H1 (cell line): ENCODE measurements around the gene RBP3. TPM values are rescaled to one million over a fixed set of nuclear protein-coding genes. Genes with fewer than 3 reads are reported as not detected.

ENCODE experiments used
- CTCF ChIA-PET: fragments of 300-600 bp; sonication (Branson Sonifier 250); formaldehyde crosslinking; loops from one replicate; lab custom pipeline; 2021; ENCODE audit not compliant: partially characterized antibody; lab: Charles Lee
- POLR2A ChIA-PET: fragments of 300-600 bp; sonication (Branson Sonifier 250); formaldehyde crosslinking; loops from one replicate; lab custom pipeline; 2021; ENCODE audit warnings: inconsistent platforms; ENCODE audit not compliant: partially characterized antibody; lab: Charles Lee
- DNase-seq, 2 experiments: peaks; one replicate each; pipeline versions ENCODE4 v3.0.0 to v3.0.0-alpha.2; 2010 to 2022; ENCODE audit warnings: low spot score in 2 of 2, low read depth in 1 of 2, mixed read lengths in 1 of 2
- FAIRE-seq: peaks from 2 replicates; lab custom pipeline; 2011; peaks lifted over from hg19 to GRCh38; lab: Jason Lieb, UNC
- H2AFZ ChIP-seq: 2 replicates; pipeline ENCODE4 v1.8.1; 2012; ENCODE audit warnings: low read length, inconsistent platforms
- H2AK5ac ChIP-seq: 2 replicates; pipeline ENCODE4 v1.6.1; 2013; ENCODE audit warnings: low read depth, low read length
- H2BK120ac ChIP-seq: replicated peaks from 2 replicates; pipeline ENCODE3; 2013; ENCODE audit warnings: low read depth, low read length, inconsistent platforms
- H2BK12ac ChIP-seq: 2 replicates; pipeline ENCODE4 v1.6.1; 2013; ENCODE audit warnings: low read depth, low read length
- H2BK15ac ChIP-seq: 2 replicates; pipeline ENCODE4 v1.6.1; 2013; ENCODE audit warnings: low read length
- H2BK20ac ChIP-seq: 2 replicates; pipeline ENCODE4 v1.6.1; 2013; ENCODE audit warnings: low read length
- H2BK5ac ChIP-seq: 2 replicates; pipeline ENCODE4 v1.6.1; 2013; ENCODE audit warnings: low read depth, low read length
- H3K14ac ChIP-seq: 2 replicates; pipeline ENCODE4 v1.6.1; 2013; ENCODE audit warnings: inconsistent platforms; ENCODE audit not compliant: insufficient read length
- H3K18ac ChIP-seq: 2 replicates; pipeline ENCODE4 v1.6.1; 2013; ENCODE audit warnings: low read length; ENCODE audit errors: extremely low read depth
- H3K23ac ChIP-seq: 2 replicates; pipeline ENCODE4 v1.6.1; 2013; ENCODE audit warnings: inconsistent platforms; ENCODE audit not compliant: insufficient read length
- H3K23me2 ChIP-seq: 2 replicates; pipeline ENCODE4 v1.6.1; 2013; ENCODE audit warnings: low read depth, low read length
- H3K27ac ChIP-seq: 2 replicates; pipeline ENCODE4 v1.6.1; 2011; ENCODE audit warnings: low read depth, low read length, inconsistent platforms
- H3K27me3 ChIP-seq, 4 experiments: replicated peaks in 1 of 4; 1 replicate in 1 of 4; 2 replicates in 3 of 4; pipeline versions ENCODE4 v1.6.1 to v1.8.1; 2011 to 2013; ENCODE audit warnings: low read length in 3 of 4, mild to moderate bottlenecking in 3 of 4, inconsistent platforms in 2 of 4, mixed read lengths in 2 of 4, moderate library complexity in 1 of 4; ENCODE audit not compliant: control insufficient read depth in 3 of 4, insufficient read depth in 3 of 4; ENCODE audit errors: extremely low read depth in 1 of 4
- H3K36me3 ChIP-seq, 4 experiments: 2 replicates each; pipeline versions ENCODE4 v1.6.1 to v1.8.1; 2011 to 2013; ENCODE audit warnings: mild to moderate bottlenecking in 4 of 4, low read length in 3 of 4, moderate library complexity in 2 of 4, control low read depth in 1 of 4, inconsistent platforms in 1 of 4; ENCODE audit not compliant: insufficient read depth in 4 of 4, control insufficient read depth in 2 of 4
- H3K4ac ChIP-seq: replicated peaks from 2 replicates; pipeline ENCODE3; 2013; ENCODE audit warnings: low read length, low read depth, mixed read lengths, inconsistent platforms; ENCODE audit not compliant: insufficient read length
- H3K4me1 ChIP-seq, 4 experiments: replicated peaks in 1 of 4; 1 replicate in 1 of 4; 2 replicates in 3 of 4; pipeline versions ENCODE4 v1.6.1 to v1.8.1; 2011 to 2013; ENCODE audit warnings: low read length in 3 of 4, inconsistent platforms in 2 of 4, mixed read lengths in 1 of 4; ENCODE audit not compliant: insufficient read depth in 4 of 4, control insufficient read depth in 3 of 4
- H3K4me2 ChIP-seq, 2 experiments: 2 replicates each; pipeline versions ENCODE4 v1.6.1 to v1.8.1; 2011 to 2013; ENCODE audit warnings: low read depth in 2 of 2, low read length in 2 of 2, control low read depth in 1 of 2, inconsistent platforms in 1 of 2, mild to moderate bottlenecking in 1 of 2; ENCODE audit not compliant: insufficient read depth in 1 of 2
- H3K4me3 ChIP-seq, 4 experiments: fragments of 200-600, 300-600 bp in 1 of 4; sonication (generic), shearing (Covaris generic), sonication (Bioruptor Twin) in 1 of 4; 2 replicates each; pipeline versions ENCODE4 v1.5.1 to v1.8.1; 2011 to 2016; ENCODE audit warnings: low read length in 4 of 4, low read depth in 3 of 4, control low read depth in 2 of 4, inconsistent platforms in 2 of 4, mild to moderate bottlenecking in 2 of 4, mixed read lengths in 1 of 4, moderate library complexity in 1 of 4; ENCODE audit not compliant: insufficient read depth in 2 of 4; ENCODE audit errors: extremely low read depth in 1 of 4
- H3K56ac ChIP-seq: replicated peaks from 2 replicates; pipeline ENCODE3; 2013; ENCODE audit warnings: low read depth, mild to moderate bottlenecking, mixed read lengths, low read length, inconsistent platforms; ENCODE audit not compliant: insufficient read length
- H3K79me1 ChIP-seq: 2 replicates; pipeline ENCODE4 v1.6.1; 2013; ENCODE audit warnings: low read depth, low read length, control low read depth
- H3K79me2 ChIP-seq, 2 experiments: 2 replicates each; pipeline versions ENCODE4 v1.6.1 to v1.8.1; 2012 to 2013; ENCODE audit warnings: low read length in 2 of 2, mild to moderate bottlenecking in 2 of 2, inconsistent platforms in 1 of 2; ENCODE audit not compliant: insufficient read depth in 2 of 2, control insufficient read depth in 1 of 2
- H3K9ac ChIP-seq, 4 experiments: replicated peaks in 1 of 4; 1 replicate in 1 of 4; 2 replicates in 3 of 4; pipeline versions ENCODE4 v1.6.1 to v1.8.1; 2011 to 2013; ENCODE audit warnings: low read depth in 3 of 4, low read length in 3 of 4, control low read depth in 2 of 4, mild to moderate bottlenecking in 2 of 4, moderate library complexity in 2 of 4, inconsistent platforms in 1 of 4; ENCODE audit errors: extremely low read depth in 1 of 4
- H3K9me3 ChIP-seq, 2 experiments: 2 replicates each; pipeline versions ENCODE4 v1.6.1 to v1.8.1; 2012 to 2013; ENCODE audit warnings: mild to moderate bottlenecking in 2 of 2, moderate library complexity in 2 of 2, control low read depth in 1 of 2, inconsistent platforms in 1 of 2, low read depth in 1 of 2, low read length in 1 of 2, mixed read lengths in 1 of 2; ENCODE audit not compliant: insufficient read depth in 2 of 2
- H4K20me1 ChIP-seq, 2 experiments: replicated peaks in 1 of 2; 2 replicates each; pipeline versions ENCODE3 to v1.8.1; 2011 to 2013; ENCODE audit warnings: inconsistent platforms in 2 of 2, low read length in 2 of 2, mild to moderate bottlenecking in 1 of 2; ENCODE audit not compliant: insufficient read depth in 2 of 2, control insufficient read depth in 1 of 2
- H4K5ac ChIP-seq: 2 replicates; pipeline ENCODE4 v1.6.1; 2013; ENCODE audit warnings: low read length, low read depth, mixed read lengths, inconsistent platforms; ENCODE audit not compliant: insufficient read length
- H4K8ac ChIP-seq: 2 replicates; pipeline ENCODE4 v1.8.0; 2013; ENCODE audit warnings: mild to moderate bottlenecking, moderate library complexity, low read length, inconsistent platforms; ENCODE audit not compliant: insufficient read depth; ENCODE audit errors: extremely low read depth
- H4K91ac ChIP-seq: replicated peaks from 2 replicates; pipeline ENCODE3; 2013; ENCODE audit warnings: low read length, mixed read lengths, inconsistent platforms; ENCODE audit not compliant: insufficient read length
- KDM1A ChIP-seq: fragments of 200-600, 300-600 bp; sonication (generic); IDR thresholded peaks from 2 replicates; pipeline ENCODE4 v1.7.1; 2016; ENCODE audit warnings: mild to moderate bottlenecking, low read length, borderline replicate concordance
- WGBS, 2 experiments: shearing (Covaris generic) in 1 of 2; methylation state at CpG; one replicate each; pipeline versions ENCODE4 v1.1.6 to v1.1.7; 2013 to 2015; ENCODE audit warnings: low lambda C conversion rate in 2 of 2, mixed read lengths in 2 of 2, inconsistent platforms in 1 of 2, low coverage in 1 of 2, missing lambda C conversion rate in 1 of 2; ENCODE audit not compliant: insufficient replicate concordance in 2 of 2, insufficient coverage in 1 of 2, insufficient read length in 1 of 2; ENCODE audit errors: extremely low coverage in 1 of 2, missing lambda C conversion rate in 1 of 2; 5-methylcytosine and 5-hydroxymethylcytosine counted together
- polyA plus RNA-seq, 7 experiments: library from polyadenylated mRNA; depleted of rRNA in 3 of 7; stranded (reverse) in 5 of 7; unstranded in 2 of 7; fragments of >200 nt in 5 of 7; fragments of 200-250 nt in 2 of 7; gene quantifications; 1 replicate in 5 of 7; 2 replicates in 1 of 7; 4 replicates in 1 of 7; pipeline versions ENCODE4 v1.2.1 to v1.2.3, GENCODE V29; 2011 to 2013; ENCODE audit warnings: missing spikeins in 2 of 7, mixed read lengths in 2 of 7
- total RNA-seq: library from RNA; stranded (reverse); fragmentation: NEBNext Ultra II Directional; extraction: Animal tissue kit (Norgen Biotek cat#: 25700); gene quantifications from 2 replicates; pipeline ENCODE4 v1.2.1, GENCODE V29; 2021

RBP3 gene
- total and polyA plus RNA-seq, 2 of the 8 experiments (the other 6 are each of a cell fraction or from before 2014, with no cell fraction given), result not detected

GRCh38 chr10:47346581-47347302 is 1.4 kb upstream of the RBP3 start:
- no peaks in the 10 kb centered on the region for H3K27me3 ChIP-seq
- no peaks in the 10 kb centered on the region for H3K36me3 ChIP-seq
- H3K4ac ChIP-seq, result no peak overlapping the region
- H3K4me1 ChIP-seq, result peaks cover 0 to 3% (median under 1%) of the 10 kb centered on the region in 4 experiments; a peak in 3 of 7 replicates
- no peaks in the 10 kb centered on the region for H3K23me2 ChIP-seq
- no peak overlapping the region for H4K91ac ChIP-seq
- no peak overlapping the region for H3K14ac ChIP-seq
- ChIA-PET CTCF (interaction anchor here (0.9 to 14.6 kb wide), 3 partner anchors 8 to 352 kb away, joined by 3 to 132 read pairs (median 5); no protein-coding TSS in a partner anchor), POLR2A (no interaction called here)
- peak overlapping the region; percentile 9; the same call in 1 of the 2 replicates for H2BK12ac ChIP-seq
- no peaks in the 10 kb centered on the region for H3K9me3 ChIP-seq
- H2AFZ ChIP-seq, result no peak overlapping the region
- H2BK120ac ChIP-seq, result no peak overlapping the region
- H2AK5ac ChIP-seq, result no peak overlapping the region
- 0 out of 2 replicates have a peak overlapping the region, but pooled peaks have one; percentile 39 for H2BK5ac ChIP-seq
- no peak overlapping the region for H2BK20ac ChIP-seq
- H4K20me1 ChIP-seq, result no peaks in the 10 kb centered on the region
- no peak overlapping the region for H3K18ac ChIP-seq
- H3K4me3 ChIP-seq, result no peak overlapping the region
- no peak overlapping the region for H3K4me2 ChIP-seq
- no peak overlapping the region; the same call in 1 of the 2 replicates for H2BK15ac ChIP-seq
- WGBS, 2 experiments, result 91% methylated on average over 13 of the region's 13 CpGs; no CpG with 5 or more reads in 1 of the 2 experiments
- no peak overlapping the region; the same call in 1 of the 2 replicates for H3K27ac ChIP-seq
- H4K5ac ChIP-seq, result no peak overlapping the region
- H3K79me1 ChIP-seq, result no peaks in the 10 kb centered on the region
- no peak overlapping the region for H3K23ac ChIP-seq
- TF ChIP-seq KDM1A, result no peak
- no peak overlapping the region for H3K9ac ChIP-seq
- H4K8ac ChIP-seq, result no peak overlapping the region
- no peaks in the 10 kb centered on the region for H3K79me2 ChIP-seq
- FAIRE-seq, result no peak
- DNase-seq, result no peak
- H3K56ac ChIP-seq, result no peak overlapping the region
